ENCODE results near the gene SNX11. TPM values are rescaled to one million over a fixed set of nuclear protein-coding genes. Genes with fewer than 3 reads are reported as not detected.
"Not testable (repeated sequence)": the region's sequence is repeated elsewhere in the genome, so short reads cannot be mapped to it uniquely, and the experiment has no call there.

Gene SNX11, protein sequence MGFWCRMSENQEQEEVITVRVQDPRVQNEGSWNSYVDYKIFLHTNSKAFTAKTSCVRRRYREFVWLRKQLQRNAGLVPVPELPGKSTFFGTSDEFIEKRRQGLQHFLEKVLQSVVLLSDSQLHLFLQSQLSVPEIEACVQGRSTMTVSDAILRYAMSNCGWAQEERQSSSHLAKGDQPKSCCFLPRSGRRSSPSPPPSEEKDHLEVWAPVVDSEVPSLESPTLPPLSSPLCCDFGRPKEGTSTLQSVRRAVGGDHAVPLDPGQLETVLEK
- total RNA-seq: 10 to 100 TPM; 20.2 to 23.0 TPM

- peaks cover 56% of the 10 kb centered on the region for H3K4me1 Mint-ChIP-seq (ENCODE audit: low read depth)
- peaks cover 2% of the 10 kb centered on the region for H3K36me3 Mint-ChIP-seq (ENCODE audit: low read depth)
- peak; percentile 96 for DNase-seq
- peak within 1 kb of the TSS; percentile 97 for H3K4me3 Mint-ChIP-seq
- no peaks in the 10 kb centered on the region for H3K27me3 Mint-ChIP-seq (ENCODE audit: low read depth)
- H3K9me3 Mint-ChIP-seq: peaks cover 5% of the 10 kb centered on the region
- CTCF ChIA-PET: interaction anchor here (0.7 to 1.6 kb wide), 7 partner anchors 11 to 137 kb away, joined by 3 to 10 read pairs (median 4); partner anchors contain the start of gene CDK5RAP3
- H3K27ac Mint-ChIP-seq: peak within 1 kb of the TSS; percentile 93
- intact Hi-C loops (cut with micrococcal nuclease): loop anchor here (1.0 to 10.0 kb wide), 4 partner anchors 59 to 1087 kb away; partner anchors contain the start of genes NFE2L1, SCRN2 and SP2
Observed at GRCh38 chr17:48107137-48108055, at the start of gene SNX11. SNX11 (plus strand) TSS chr17:48107766; CDS start chr17:48112044, 4,278 bp downstream.

DNA sequence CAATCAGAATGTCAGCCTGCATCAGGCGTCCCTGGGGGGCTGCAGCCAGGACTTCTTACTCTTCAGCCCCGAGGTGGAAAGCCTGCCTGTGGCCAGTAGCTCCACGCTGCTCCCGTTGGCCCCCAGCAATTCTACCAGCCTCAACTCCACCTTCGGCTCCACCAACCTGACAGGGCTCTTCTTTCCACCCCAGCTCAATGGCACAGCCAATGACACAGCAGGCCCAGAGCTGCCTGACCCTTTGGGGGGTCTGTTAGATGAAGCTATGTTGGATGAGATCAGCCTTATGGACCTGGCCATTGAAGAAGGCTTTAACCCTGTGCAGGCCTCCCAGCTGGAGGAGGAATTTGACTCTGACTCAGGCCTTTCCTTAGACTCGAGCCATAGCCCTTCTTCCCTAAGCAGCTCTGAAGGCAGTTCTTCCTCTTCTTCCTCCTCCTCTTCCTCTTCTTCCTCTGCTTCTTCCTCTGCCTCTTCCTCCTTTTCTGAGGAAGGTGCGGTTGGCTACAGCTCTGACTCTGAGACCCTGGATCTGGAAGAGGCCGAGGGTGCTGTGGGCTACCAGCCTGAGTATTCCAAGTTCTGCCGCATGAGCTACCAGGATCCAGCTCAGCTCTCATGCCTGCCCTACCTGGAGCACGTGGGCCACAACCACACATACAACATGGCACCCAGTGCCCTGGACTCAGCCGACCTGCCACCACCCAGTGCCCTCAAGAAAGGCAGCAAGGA lies 49.0 kb upstream of the SNX11 start:
- Mint-ChIP-seq H3K36me3 (ENCODE audit: low read depth) (peaks cover 61% of the 10 kb centered on the region), H3K27me3 (ENCODE audit: low read depth) (no peaks in the 10 kb centered on the region), H3K27ac (peak overlapping the region; percentile 81), H3K4me1 (ENCODE audit: low read depth) (peaks cover 48% of the 10 kb centered on the region), H3K9me3 (no peaks in the 10 kb centered on the region), H3K4me3 (no peak overlapping the region)
- intact Hi-C loops (cut with micrococcal nuclease): no loop called here
- CTCF ChIA-PET: interaction anchor here (0.8 to 2.4 kb wide), 5 partner anchors 8 to 33 kb away, joined by 3 to 8 read pairs (median 6); no protein-coding TSS in a partner anchor
- DNase-seq: no peak

GRCh38 chr17:48059125-48059668 lies 48.4 kb upstream of the SNX11 start:
- no peaks in the 10 kb centered on the region for H3K27me3 Mint-ChIP-seq (ENCODE audit: low read depth)
- CTCF ChIA-PET: interaction anchor here (1.2 to 2.4 kb wide), 4 partner anchors 9 to 34 kb away, joined by 3 to 8 read pairs (median 7); no protein-coding TSS in a partner anchor
- H3K4me1 Mint-ChIP-seq (ENCODE audit: low read depth): peaks cover 42% of the 10 kb centered on the region
- no peak overlapping the region for H3K4me3 Mint-ChIP-seq
- H3K9me3 Mint-ChIP-seq: no peaks in the 10 kb centered on the region
- DNase-seq: no peak
- H3K36me3 Mint-ChIP-seq (ENCODE audit: low read depth): peaks cover 60% of the 10 kb centered on the region
- intact Hi-C loops (cut with micrococcal nuclease): no loop called here
- peak overlapping the region; percentile 81 for H3K27ac Mint-ChIP-seq

GRCh38 chr17:48060249-48060648 lies 47.3 kb upstream of the SNX11 start:
- peaks cover 35% of the 10 kb centered on the region for H3K4me1 Mint-ChIP-seq (ENCODE audit: low read depth)
- intact Hi-C loops (cut with micrococcal nuclease): no loop called here
- no peak for DNase-seq
- H3K4me3 Mint-ChIP-seq: no peak overlapping the region
- peaks cover 65% of the 10 kb centered on the region for H3K36me3 Mint-ChIP-seq (ENCODE audit: low read depth)
- no peaks in the 10 kb centered on the region for H3K9me3 Mint-ChIP-seq
- H3K27me3 Mint-ChIP-seq (ENCODE audit: low read depth): no peaks in the 10 kb centered on the region
- CTCF ChIA-PET: interaction anchor here (1.6 to 2.1 kb wide), 2 partner anchors 14 to 35 kb away, joined by 3 to 4 read pairs; no protein-coding TSS in a partner anchor
- H3K27ac Mint-ChIP-seq: peak overlapping the region; percentile 31

DNA sequence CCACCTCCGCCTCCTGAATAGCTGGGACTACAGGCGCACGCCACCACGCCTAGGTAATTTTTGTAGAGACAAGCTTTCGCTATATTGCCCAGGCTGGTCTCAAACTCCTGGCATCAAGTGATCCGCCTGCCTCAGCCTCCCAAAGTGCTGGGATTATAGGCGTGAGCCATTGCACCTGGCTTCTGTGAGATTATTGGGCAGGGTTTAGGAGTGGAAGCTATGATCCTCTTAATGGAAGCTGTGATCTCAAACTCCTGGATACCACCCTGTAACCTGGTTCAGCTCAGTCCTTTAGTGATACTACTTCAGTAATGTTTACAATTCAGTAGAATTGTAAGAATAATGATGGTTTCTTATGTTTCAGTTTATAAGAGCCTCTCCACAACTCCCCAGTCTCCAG lies 45.3 kb upstream of the SNX11 start:
- H3K27ac Mint-ChIP-seq: no peak overlapping the region
- intact Hi-C loops (cut with micrococcal nuclease): no loop called here
- CTCF ChIA-PET: interaction anchor here (0.8 to 2.3 kb wide), 4 partner anchors 13 to 37 kb away, joined by 3 to 9 read pairs (median 4); no protein-coding TSS in a partner anchor
- H3K4me3 Mint-ChIP-seq: no peak overlapping the region
- no peak for DNase-seq
- H3K9me3 Mint-ChIP-seq: no peaks in the 10 kb centered on the region
- peaks cover 17% of the 10 kb centered on the region for H3K4me1 Mint-ChIP-seq (ENCODE audit: low read depth)
- H3K27me3 Mint-ChIP-seq (ENCODE audit: low read depth): no peaks in the 10 kb centered on the region
- peaks cover 52% of the 10 kb centered on the region for H3K36me3 Mint-ChIP-seq (ENCODE audit: low read depth)

DNA sequence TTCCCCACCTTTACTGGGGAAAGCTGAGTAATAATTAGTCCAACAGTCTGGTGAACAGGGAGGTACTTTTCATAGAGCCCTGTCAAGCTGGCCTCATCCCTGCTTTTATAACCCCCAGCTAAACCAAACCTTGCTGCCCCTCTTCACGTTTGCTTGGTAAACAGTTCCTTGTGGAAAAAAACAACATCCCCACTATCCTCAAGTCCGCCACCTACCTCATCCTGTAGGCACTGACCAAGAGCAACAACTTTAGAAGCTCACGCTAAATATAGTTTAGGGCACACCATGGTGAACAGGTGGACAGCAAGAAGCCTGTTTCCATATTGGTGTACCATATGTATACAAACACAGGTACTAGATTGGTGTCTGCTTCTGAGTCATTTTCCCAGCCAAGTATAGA lies 42.9 kb upstream of the SNX11 start:
- Mint-ChIP-seq H3K4me1 (ENCODE audit: low read depth) (peaks cover 5% of the 10 kb centered on the region), H3K4me3 (no peak overlapping the region), H3K27me3 (ENCODE audit: low read depth) (no peaks in the 10 kb centered on the region), H3K36me3 (ENCODE audit: low read depth) (peaks cover 39% of the 10 kb centered on the region), H3K9me3 (no peaks in the 10 kb centered on the region), H3K27ac (no peak overlapping the region)
- intact Hi-C loops (cut with micrococcal nuclease): no loop called here
- no peak for DNase-seq
- CTCF ChIA-PET: interaction anchor here (0.6 to 1.9 kb wide), 8 partner anchors 9 to 162 kb away, joined by 3 to 9 read pairs (median 5); no protein-coding TSS in a partner anchor

GRCh38 chr17:48066192-48066591 lies 41.4 kb upstream of the SNX11 start:
- CTCF ChIA-PET: interaction anchor here (1.1 to 1.9 kb wide), 4 partner anchors 9 to 41 kb away, joined by 3 to 7 read pairs (median 4); no protein-coding TSS in a partner anchor
- H3K36me3 Mint-ChIP-seq (ENCODE audit: low read depth): peaks cover 29% of the 10 kb centered on the region

DNA sequence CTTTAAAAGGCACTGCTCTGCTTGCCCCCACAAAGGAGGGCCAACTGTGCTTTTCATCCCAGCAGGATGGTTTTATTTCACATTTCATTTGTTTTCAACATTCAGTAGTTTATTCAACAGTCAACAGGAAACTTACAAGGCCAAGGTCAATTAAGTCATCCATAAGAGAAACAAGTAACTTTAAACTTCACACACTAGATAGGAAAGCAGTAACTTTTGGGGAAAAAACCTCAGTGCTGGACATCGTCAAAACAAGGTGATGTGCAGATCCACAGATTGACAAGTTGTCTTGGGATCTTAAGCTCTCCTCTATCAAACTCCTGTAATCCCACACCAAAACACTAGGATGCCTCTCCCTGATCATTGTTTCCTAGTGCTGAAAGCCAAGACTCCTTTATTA lies 40.9 kb upstream of the SNX11 start:
- CTCF ChIA-PET: interaction anchor here (0.8 to 2.7 kb wide), 5 partner anchors 9 to 41 kb away, joined by 3 to 12 read pairs (median 4); no protein-coding TSS in a partner anchor
- Mint-ChIP-seq H3K36me3 (ENCODE audit: low read depth) (peaks cover 30% of the 10 kb centered on the region), H3K4me1 (ENCODE audit: low read depth) (no peaks in the 10 kb centered on the region), H3K27ac (no peak overlapping the region), H3K4me3 (no peak overlapping the region), H3K27me3 (ENCODE audit: low read depth) (no peaks in the 10 kb centered on the region), H3K9me3 (no peaks in the 10 kb centered on the region)
- no peak for DNase-seq
- intact Hi-C loops (cut with micrococcal nuclease): no loop called here

More at GRCh38 chr17:48066192-48066591, 41.4 kb upstream of the SNX11 start:
- no peak overlapping the region for H3K4me3 Mint-ChIP-seq
- H3K9me3 Mint-ChIP-seq: no peaks in the 10 kb centered on the region
- no peaks in the 10 kb centered on the region for H3K27me3 Mint-ChIP-seq (ENCODE audit: low read depth)
- no peak for DNase-seq
- intact Hi-C loops (cut with micrococcal nuclease): no loop called here
- H3K4me1 Mint-ChIP-seq (ENCODE audit: low read depth): no peaks in the 10 kb centered on the region
- H3K27ac Mint-ChIP-seq: no peak overlapping the region

DNA sequence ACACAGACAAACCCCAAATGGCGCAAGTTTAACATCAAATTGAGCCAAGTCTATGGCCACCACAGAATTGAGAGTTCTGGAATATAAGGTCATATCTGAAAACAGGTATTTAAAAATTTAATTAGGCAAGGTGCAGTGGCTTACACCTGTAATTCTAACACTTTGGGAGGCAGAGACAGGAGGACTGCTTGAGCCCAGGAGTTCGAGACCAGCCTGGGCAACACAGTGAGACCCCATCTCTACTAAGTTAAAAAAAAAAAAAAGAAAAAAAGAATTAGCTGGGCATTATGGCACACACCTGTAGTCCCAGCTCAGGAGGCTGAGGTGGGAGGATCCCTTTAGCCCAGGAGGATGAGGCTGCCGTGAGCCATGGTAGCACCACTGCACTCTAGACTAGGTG lies 40.3 kb upstream of the SNX11 start:
- Mint-ChIP-seq H3K4me3 (no peak overlapping the region), H3K27ac (no peak overlapping the region), H3K9me3 (no peaks in the 10 kb centered on the region), H3K4me1 (ENCODE audit: low read depth) (no peaks in the 10 kb centered on the region), H3K27me3 (ENCODE audit: low read depth) (no peaks in the 10 kb centered on the region), H3K36me3 (ENCODE audit: low read depth) (peaks cover 30% of the 10 kb centered on the region)
- no peak for DNase-seq
- intact Hi-C loops (cut with micrococcal nuclease): no loop called here
- CTCF ChIA-PET: interaction anchor here (0.6 to 2.7 kb wide), 6 partner anchors 7 to 42 kb away, joined by 3 to 12 read pairs (median 4); no protein-coding TSS in a partner anchor

DNA sequence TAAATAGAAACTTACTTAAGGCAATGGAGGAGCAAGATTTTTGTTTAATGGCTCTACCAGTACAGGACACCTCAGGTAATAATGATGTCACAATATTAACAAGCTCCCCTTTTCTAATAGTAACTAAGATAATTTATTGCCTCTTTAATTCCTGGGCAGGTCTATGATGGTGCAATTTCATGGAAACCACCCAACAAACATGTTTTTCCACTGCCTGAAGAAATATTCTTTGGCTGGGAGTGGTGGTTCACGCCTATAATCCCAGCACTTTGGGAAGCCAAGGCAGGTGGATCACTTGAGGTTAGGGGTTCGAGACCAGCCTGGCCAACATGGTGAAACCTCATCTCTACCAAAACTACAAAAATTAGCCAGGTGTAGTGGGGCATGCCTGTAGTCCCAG lies 39.8 kb upstream of the SNX11 start:
- H3K9me3 Mint-ChIP-seq; H3K27ac Mint-ChIP-seq; DNase-seq; H3K4me3 Mint-ChIP-seq; H3K4me1 Mint-ChIP-seq (ENCODE audit: low read depth); intact Hi-C loops (cut with micrococcal nuclease); H3K27me3 Mint-ChIP-seq (ENCODE audit: low read depth): not testable (repeated sequence)
- CTCF ChIA-PET: interaction anchor here (0.8 to 2.7 kb wide), 9 partner anchors 8 to 118 kb away, joined by 3 to 12 read pairs (median 5); no protein-coding TSS in a partner anchor
- H3K36me3 Mint-ChIP-seq (ENCODE audit: low read depth): peaks cover 26% of the 10 kb centered on the region

DNA sequence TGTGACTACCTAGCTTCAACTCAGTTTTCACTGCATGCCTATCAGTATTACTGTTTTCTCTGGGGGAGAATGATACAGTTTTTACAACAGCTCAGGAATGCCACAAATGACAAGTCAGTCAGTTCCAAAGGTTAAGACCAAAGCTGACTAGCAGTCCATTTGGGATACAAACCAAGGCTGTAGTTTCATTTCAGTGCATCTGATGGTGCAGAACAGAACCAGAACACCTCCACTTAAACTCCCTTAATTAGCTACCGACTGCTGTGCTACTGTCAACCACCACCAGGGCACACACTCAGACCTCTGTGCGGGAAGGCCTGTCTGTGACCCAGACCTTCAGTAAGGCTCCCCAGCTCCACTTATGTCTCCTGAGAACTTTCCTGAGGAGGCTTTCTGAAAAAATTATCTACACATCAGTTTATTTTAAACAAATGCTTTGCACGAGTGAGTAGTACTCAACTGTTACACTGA lies 39.0 kb upstream of the SNX11 start:
- DNase-seq: no peak
- intact Hi-C loops (cut with micrococcal nuclease): no loop called here
- peaks cover 28% of the 10 kb centered on the region for H3K36me3 Mint-ChIP-seq (ENCODE audit: low read depth)
- H3K4me3 Mint-ChIP-seq: no peak overlapping the region
- H3K27me3 Mint-ChIP-seq (ENCODE audit: low read depth): no peaks in the 10 kb centered on the region
- peak overlapping the region; percentile 59 for H3K27ac Mint-ChIP-seq
- no peaks in the 10 kb centered on the region for H3K4me1 Mint-ChIP-seq (ENCODE audit: low read depth)
- H3K9me3 Mint-ChIP-seq: no peaks in the 10 kb centered on the region
- CTCF ChIA-PET: interaction anchor here (0.5 to 2.7 kb wide), 10 partner anchors 8 to 119 kb away, joined by 3 to 12 read pairs (median 5); no protein-coding TSS in a partner anchor

Measured in activated naive CD4-positive, alpha-beta T cell treated with anti-CD3 and anti-CD28 coated beads for 36 hours (primary cell).